Left forelimb (tissue), 1 donor: ENCODE measurements around the gene MVP.
"Not testable (repeated sequence)": the region's sequence is repeated elsewhere in the genome, so short reads cannot be mapped to it uniquely, and the experiment has no call there.

Experiments
- DNase-seq: peaks from one replicate; pipeline ENCODE4 v3.0.0-alpha.2; 2018; ENCODE audit warnings: low spot score

The MVP gene

GRCh38 chr16:29815032-29815721, 5.1 kb upstream of the MVP start:
- DNase-seq = no peak

GRCh38 chr16:29815793-29816693, 4.2 kb upstream of the MVP start, which contains the start of gene PAGR1:
TSS of gene PAGR1 (plus strand) at chr16:29816152. CDS start at chr16:29816526, 374 bp downstream.
- peak; percentile 99 for DNase-seq

- no peak for DNase-seq
Observed at GRCh38 chr16:29816694-29817441, 3.4 kb upstream of the MVP start.

GRCh38 chr16:29818082-29818481, 2.2 kb upstream of the MVP start:
- DNase-seq = no peak

GRCh38 chr16:29819506-29819905, 756 bp upstream of the MVP start:
- DNase-seq = no peak

- no peak for DNase-seq
Observed at GRCh38 chr16:29820730-29821642, 724 bp downstream of the MVP start.

GRCh38 chr16:29821643-29822115, 1.4 kb downstream of the MVP start:
- no peak for DNase-seq

- DNase-seq = no peak
Observed at GRCh38 chr16:29824589-29825144, 4.4 kb downstream of the MVP start.

- no peak for DNase-seq
Observed at GRCh38 chr16:29825145-29826044, 5.1 kb downstream of the MVP start.

- DNase-seq = no peak
Observed at GRCh38 chr16:29826342-29826695, 6.1 kb downstream of the MVP start.

GRCh38 chr16:29830774-29831173, 10.5 kb downstream of the MVP start:
- DNase-seq = no peak

GRCh38 chr16:29831490-29831889, 11.2 kb downstream of the MVP start:
- no peak for DNase-seq

- DNase-seq = not testable (repeated sequence)
Observed at GRCh38 chr16:29833219-29833618, 13.0 kb downstream of the MVP start.

GRCh38 chr16:29834079-29834478, 13.8 kb downstream of the MVP start:
- DNase-seq = no peak

GRCh38 chr16:29835926-29836325, 15.7 kb downstream of the MVP start:
- DNase-seq = no peak

GRCh38 chr16:29836623-29837022, 16.4 kb downstream of the MVP start:
- DNase-seq = no peak

GRCh38 chr16:29837841-29838240, 17.6 kb downstream of the MVP start:
- no peak for DNase-seq

GRCh38 chr16:29839822-29840221, 19.6 kb downstream of the MVP start:
- DNase-seq = no peak

GRCh38 chr16:29840240-29840639, 20.0 kb downstream of the MVP start:
- DNase-seq = no peak

GRCh38 chr16:29841631-29842030, 21.4 kb downstream of the MVP start:
- DNase-seq = no peak
